SK-N-MC (cell line): Measurements from ENCODE around the gene USP28.

Source experiments
- EZH2 ChIP-seq: fragments of 200-600 bp; sonication (generic); IDR thresholded peaks from one replicate; pipeline ENCODE4 v1.6.1; 2017; ENCODE audit warnings: antibody characterized with exemption
- POLR2AphosphoS5 ChIP-seq: IDR thresholded peaks from 2 replicates; pipeline ENCODE4 v1.6.1; 2012; ENCODE audit warnings: mild to moderate bottlenecking, low read depth, low read length, borderline replicate concordance

DNA sequence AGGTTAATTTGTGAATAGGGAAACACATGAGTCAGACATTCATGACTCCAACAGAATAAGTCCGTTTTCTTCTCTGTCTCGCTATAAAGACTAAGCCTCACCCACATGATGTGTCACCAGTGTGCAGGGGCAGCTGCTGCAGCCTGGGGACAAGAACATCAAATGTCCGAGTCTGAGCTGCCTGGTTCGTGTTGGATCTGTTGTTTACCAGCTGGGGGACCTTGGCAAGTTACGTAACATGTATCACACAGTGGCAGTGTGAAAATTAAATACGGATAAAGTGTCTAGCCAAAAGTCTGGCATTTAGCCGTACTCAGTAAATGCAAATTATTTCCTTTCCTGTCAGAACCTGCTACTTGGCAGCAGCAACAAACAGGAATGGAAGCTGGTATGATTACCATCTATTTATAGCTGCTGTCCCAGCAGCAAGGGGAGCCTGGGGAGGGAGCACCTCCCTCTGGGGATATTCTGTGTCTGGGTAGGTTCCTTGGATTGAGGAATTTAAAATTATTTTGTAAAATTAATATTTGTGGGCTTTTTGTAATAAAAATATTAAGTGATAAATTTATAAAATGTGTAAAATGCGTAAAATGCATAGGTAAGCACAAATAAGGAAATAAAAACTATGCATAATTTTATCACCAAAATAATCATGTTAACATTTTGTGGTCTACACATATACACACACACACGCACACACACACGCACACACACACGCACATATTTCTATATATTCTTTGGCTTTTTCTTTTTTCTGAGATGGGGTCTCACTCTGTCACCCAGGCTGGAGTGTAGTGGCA is 97.1 kb downstream of the USP28 start:
- no peak for TF ChIP-seq EZH2
- TF ChIP-seq POLR2AphosphoS5, result no peak; the same call in 1 of the 2 replicates
